ENCODE results near the gene NPPA.

NPPA gene

DNA sequence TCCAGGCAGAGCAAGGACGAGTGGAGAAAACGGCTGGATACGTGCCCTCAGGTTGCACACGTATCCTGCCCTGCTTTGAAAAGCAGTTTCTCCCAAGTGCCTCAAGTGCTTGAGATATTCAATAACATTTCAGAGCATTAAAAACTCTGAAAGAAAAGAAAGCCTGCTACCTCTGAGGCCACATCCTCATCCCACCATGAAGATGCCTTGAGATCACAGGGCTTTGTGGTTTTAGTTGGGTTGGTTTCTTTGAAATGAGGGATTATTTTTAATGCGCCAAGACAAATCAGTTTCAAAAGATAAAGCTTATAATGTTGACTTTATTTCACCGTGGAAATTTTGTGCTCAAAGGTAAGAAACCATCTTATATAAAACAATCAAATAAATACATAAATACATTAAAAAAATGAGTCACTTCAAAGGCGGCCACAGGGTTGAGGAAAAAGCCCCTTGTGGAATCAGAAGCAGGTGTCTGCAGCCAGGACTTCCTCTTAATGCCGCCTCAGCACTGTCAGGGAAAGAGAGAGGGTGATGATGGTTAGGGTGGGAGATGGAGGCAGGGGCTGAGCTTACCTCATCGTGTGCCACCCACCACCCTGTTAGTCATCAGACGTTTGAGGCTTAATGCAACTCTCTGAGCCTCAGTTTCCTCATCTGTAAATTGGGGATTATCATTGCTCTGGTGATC is 9.7 kb upstream of the NPPA start:
- TF ChIP-seq, protein P1, sequence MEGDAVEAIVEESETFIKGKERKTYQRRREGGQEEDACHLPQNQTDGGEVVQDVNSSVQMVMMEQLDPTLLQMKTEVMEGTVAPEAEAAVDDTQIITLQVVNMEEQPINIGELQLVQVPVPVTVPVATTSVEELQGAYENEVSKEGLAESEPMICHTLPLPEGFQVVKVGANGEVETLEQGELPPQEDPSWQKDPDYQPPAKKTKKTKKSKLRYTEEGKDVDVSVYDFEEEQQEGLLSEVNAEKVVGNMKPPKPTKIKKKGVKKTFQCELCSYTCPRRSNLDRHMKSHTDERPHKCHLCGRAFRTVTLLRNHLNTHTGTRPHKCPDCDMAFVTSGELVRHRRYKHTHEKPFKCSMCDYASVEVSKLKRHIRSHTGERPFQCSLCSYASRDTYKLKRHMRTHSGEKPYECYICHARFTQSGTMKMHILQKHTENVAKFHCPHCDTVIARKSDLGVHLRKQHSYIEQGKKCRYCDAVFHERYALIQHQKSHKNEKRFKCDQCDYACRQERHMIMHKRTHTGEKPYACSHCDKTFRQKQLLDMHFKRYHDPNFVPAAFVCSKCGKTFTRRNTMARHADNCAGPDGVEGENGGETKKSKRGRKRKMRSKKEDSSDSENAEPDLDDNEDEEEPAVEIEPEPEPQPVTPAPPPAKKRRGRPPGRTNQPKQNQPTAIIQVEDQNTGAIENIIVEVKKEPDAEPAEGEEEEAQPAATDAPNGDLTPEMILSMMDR (conservative IDR thresholded peaks at IDR 0.05; ENCODE audit: low read depth, low read length), result no peak
- no peak overlapping the region for H3K4me3 ChIP-seq (ENCODE audit: low read depth, low read length)
- DNase-seq (ENCODE audit: low read depth), result no peak

DNA sequence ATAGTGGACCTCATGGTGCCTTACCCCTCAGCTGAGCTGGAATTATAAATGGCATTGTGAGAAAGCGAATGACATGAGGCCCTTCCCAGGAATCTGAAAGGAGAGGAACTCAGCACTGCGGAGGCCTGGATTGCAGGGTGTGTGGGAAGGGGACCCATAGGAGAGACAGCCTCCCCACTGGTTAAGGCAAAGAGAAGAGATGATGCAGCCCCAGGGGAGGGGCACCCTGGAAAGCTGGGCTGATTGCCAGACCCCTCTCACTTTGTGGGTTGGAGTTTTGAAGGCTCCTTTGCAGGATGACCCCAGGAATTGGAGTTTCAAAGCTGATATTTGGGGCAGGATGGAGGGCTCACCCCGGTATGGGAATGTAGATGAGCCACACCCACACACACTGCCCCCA is 9.1 kb upstream of the NPPA start:
- H3K4me3 ChIP-seq (ENCODE audit: low read depth, low read length), result no peak overlapping the region
- no peak for DNase-seq (ENCODE audit: low read depth)
- TF ChIP-seq, protein P1 (conservative IDR thresholded peaks at IDR 0.05; ENCODE audit: low read depth, low read length), result no peak

DNA sequence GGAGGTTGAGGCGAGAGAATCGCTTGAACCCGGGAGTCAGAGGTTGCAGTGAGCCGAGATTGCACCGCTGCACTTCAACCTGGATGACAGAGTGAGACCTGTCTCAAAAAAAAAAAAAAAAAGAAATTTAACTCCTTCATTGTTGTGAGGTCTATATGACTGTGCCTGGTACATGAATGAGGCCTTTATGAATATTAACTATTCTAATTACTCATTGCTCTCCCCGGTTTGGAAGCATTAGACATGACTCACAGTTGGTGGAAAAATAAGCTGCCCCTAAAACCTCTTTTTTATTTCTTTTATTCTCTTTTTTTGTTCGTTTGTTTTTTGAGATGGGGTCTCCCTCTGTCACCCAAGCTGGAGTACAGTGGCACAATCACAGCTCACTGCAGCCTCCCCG is 7.8 kb upstream of the NPPA start:
- no peak for DNase-seq (ENCODE audit: low read depth)
- TF ChIP-seq, protein P1 (conservative IDR thresholded peaks at IDR 0.05; ENCODE audit: low read depth, low read length), result no peak
- no peak overlapping the region for H3K4me3 ChIP-seq (ENCODE audit: low read depth, low read length)

DNA sequence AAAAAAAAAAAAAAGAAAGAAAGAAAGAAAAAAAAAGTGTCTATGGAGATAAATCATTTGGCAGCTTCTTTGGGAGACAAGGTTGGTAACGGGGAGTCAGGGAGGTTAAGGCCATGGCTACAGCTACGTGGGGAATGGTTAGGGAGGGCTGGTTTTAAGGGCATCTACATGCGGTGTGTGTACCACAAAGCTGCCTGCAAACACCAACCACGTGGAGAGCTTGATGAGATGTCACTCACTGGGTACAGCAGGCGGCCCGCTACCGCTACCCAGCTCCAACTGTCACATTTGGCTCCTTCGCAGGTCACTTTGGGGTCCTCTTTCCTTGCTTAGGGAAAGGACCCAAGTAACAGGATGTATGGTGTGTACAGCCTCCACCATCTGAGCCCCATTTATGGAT is 6.9 kb upstream of the NPPA start:
- TF ChIP-seq, protein P1 (conservative IDR thresholded peaks at IDR 0.05; ENCODE audit: low read depth, low read length), result no peak
- DNase-seq (ENCODE audit: low read depth), result no peak
- no peak overlapping the region for H3K4me3 ChIP-seq (ENCODE audit: low read depth, low read length)

DNA sequence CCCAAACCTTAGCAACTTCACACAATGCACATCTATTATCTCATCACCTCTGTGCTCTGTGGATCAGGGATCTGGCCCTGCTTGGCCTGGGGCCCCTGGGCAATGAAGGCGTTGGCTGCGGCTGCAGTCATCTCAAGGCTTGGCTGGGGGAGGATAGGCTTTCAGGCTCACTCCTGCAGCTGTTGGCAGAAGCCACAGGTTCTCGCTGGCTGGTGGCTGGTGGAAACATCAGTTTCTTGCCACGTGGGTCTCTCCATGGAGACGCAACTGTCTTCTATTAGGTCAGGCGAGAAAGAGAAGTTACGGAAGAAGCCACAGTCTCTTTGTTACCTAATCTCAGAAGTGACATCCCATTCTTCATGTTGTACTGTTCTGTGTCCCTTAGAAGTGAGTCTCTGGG is 3.6 kb upstream of the NPPA start:
- TF ChIP-seq, protein P1 (conservative IDR thresholded peaks at IDR 0.05; ENCODE audit: low read depth, low read length), result no peak
- no peak for DNase-seq (ENCODE audit: low read depth)
- no peak overlapping the region for H3K4me3 ChIP-seq (ENCODE audit: low read depth, low read length)

DNA sequence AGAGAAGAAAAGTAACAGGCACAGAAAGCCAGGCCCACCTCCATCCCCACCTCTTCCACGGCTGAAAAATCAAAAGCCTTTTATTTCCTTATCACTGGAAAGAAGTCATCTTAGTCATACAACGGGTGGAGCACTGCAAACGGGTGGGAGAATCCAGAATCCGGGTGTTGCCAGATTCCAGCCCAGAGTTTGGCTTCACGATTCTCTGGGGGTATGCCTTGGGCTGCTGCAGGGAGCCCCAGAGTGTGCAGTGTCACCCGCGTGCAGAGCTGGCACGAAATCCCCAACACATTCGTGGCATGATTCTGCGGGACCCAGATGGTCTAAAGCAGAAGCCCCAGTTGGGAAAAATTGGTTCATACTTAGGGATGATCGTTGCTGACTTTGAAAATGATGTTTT is 2.6 kb upstream of the NPPA start:
- no peak overlapping the region for H3K4me3 ChIP-seq (ENCODE audit: low read depth, low read length)
- TF ChIP-seq, protein P1 (conservative IDR thresholded peaks at IDR 0.05; ENCODE audit: low read depth, low read length), result no peak
- no peak for DNase-seq (ENCODE audit: low read depth)

DNA sequence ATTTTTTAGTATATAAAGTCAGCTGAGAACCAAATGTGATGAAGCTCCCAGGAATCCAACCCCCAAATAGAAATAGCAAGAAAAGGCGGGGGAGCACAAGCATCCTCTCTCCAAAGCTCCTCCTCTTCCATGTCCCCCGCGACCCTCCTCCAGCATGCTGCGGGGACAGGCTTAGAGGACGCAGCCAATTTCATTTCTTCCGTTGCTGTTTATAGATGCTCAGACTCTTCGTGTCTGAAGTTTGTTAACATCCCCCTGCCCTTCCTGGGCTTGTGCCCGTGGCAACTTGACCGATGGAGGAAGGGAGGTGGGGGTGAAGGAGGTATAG is 754 bp upstream of the NPPA start:
- H3K4me3 ChIP-seq (ENCODE audit: low read depth, low read length), result no peak overlapping the region
- DNase-seq (ENCODE audit: low read depth), result no peak
- TF ChIP-seq, protein P1 (conservative IDR thresholded peaks at IDR 0.05; ENCODE audit: low read depth, low read length), result no peak

Measured in choroid plexus epithelial cell (primary cell).